Anterior cingulate cortex (tissue), 58 donors: ENCODE results near the gene ERBIN.
"Not testable (repeated sequence)": the region's sequence is repeated elsewhere in the genome, so short reads cannot be mapped to it uniquely, and the experiment has no call there.

Experiments used
- DNase-seq, 58 donors: peaks; one replicate each; lab custom pipeline; 2025; lab: John Stamatoyannopoulos, UW

ERBIN gene

DNA sequence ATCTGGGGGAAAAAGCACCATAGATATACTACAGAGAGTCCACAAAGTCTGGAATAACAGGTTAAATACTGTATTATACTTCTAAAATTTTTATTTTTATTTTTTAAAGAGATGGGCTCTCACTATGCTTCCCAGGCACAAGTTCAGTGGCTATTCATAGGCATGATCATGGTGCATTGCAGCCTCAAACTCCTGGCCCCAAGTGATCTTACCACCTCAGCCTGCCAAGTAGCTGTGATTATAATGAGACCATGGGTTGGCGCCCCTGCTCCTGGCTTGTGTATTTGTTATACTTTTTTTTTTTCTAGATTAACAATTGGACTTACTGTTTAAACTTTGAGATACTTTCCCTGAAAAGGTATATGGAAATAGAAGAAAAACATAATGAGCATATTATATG lies 25.9 kb downstream of the ERBIN start:
- peak in 5 of 58 donors; percentile 0 to 12 (median 5) for DNase-seq

GRCh38 chr5:65954200-65954599 lies 27.8 kb downstream of the ERBIN start:
- DNase-seq, result no peak

- no peak for DNase-seq
Observed at GRCh38 chr5:65955746-65956145, 29.4 kb downstream of the ERBIN start.

DNA sequence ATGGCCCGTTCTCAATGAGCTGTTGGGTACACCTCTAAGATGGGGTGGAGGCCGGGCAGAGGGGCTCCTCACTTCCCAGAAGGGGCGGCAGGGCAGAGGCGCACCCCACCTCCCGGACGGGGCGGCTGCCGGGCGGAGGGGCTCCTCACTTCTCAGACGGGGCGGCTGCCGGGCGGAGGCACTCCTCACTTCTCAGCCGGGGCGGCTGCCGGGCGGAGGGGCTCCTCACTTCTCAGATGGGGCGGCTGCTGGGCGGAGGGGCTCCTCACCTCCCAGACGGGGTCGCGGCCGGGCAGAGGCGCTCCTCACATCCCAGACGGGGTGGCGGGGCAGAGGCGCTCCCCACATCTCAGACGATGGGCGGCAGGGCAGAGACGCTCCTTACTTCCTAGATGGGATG lies 31.3 kb downstream of the ERBIN start:
- DNase-seq, result not testable (repeated sequence)

- no peak for DNase-seq
Observed at GRCh38 chr5:65961633-65962032, 35.3 kb downstream of the ERBIN start.

DNA sequence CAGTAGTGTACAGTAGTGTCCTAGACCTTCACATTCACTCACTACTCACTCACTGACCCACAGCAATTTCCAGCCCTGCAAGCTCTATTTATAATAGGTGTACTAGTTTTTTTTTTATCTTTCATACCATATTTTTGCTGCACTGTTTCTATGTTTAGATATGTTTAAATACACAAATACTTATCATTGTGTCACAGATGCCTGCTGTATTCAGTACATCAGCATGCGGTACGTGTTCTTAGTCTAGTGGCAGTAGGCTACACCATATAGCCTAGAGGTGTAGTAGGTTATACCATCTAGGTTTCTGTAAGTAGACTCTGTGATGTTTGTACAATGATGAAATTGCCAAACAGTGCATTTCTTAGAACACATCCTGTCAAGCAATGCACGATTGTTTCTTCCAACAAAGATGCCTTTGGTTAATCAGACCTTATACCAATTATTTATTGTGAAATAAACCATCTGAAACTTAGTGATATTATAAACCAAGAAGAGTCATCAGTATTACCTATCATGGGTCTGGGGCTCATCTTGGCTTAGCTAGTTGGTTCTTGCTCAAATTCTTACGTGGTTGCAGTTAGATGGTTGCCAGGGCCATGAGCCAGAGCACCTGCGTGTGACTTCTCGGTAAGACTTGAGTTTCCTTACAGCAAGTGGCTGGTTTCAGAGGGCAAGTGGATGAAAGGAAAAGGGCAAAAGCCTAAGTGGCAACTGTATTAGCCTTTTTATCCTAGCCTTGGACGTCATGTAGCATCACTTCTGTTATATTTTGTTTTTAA lies 41.1 kb downstream of the ERBIN start:
- no peak for DNase-seq

GRCh38 chr5:65969539-65970393 lies 43.4 kb downstream of the ERBIN start:
- DNase-seq, result no peak

DNA sequence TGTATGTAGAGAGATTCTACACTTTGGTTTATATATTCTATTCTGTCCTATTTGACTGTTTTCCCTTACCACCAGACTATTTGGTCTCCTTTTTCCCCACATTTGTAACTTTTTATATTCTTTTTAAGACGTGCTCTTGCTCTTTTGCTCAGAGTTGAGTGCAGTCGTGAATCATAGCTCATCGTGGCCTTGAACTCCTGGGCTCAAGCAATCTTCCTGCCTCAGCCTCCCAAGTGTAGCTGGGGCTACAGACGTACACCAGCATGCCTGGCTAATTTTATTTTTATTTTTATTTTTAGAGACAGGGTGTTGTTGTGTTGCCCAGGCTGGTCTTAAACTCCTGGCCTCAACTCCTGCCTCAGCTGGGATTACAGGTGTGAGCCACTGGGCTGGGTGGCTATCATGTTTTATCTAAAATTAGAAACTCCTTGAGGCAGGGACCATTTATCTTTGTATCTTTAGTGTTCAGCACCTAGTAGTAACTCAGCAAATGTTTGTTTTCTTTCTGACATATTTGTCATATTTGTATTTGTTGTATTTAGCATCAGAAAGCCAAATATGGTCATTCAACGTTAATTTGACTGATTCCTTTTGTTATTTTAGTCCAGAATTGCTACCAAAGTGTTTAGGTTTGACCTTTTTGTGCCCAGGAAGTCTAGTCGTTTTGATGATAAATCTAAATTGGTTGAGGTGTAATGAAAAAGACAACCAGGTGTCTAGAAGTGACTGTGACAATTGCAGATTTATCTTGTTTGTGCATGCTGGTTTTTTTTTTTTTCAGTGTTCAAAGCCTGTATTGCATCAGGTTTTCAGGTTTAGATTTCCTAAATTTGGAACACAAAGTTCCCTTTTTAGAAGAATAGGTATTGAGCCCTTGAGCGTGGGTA lies 44.3 kb downstream of the ERBIN start:
- DNase-seq, result no peak

- peak in 1 of 58 donors; percentile 5 for DNase-seq
Observed at GRCh38 chr5:65971643-65972042, 45.3 kb downstream of the ERBIN start.

- not testable (repeated sequence) for DNase-seq
Observed at GRCh38 chr5:65972896-65973295, 46.5 kb downstream of the ERBIN start.

- no peak for DNase-seq
Observed at GRCh38 chr5:65978251-65978650, 51.9 kb downstream of the ERBIN start.

- DNase-seq, result no peak
Observed at GRCh38 chr5:65981548-65981947, 55.2 kb downstream of the ERBIN start.

DNA sequence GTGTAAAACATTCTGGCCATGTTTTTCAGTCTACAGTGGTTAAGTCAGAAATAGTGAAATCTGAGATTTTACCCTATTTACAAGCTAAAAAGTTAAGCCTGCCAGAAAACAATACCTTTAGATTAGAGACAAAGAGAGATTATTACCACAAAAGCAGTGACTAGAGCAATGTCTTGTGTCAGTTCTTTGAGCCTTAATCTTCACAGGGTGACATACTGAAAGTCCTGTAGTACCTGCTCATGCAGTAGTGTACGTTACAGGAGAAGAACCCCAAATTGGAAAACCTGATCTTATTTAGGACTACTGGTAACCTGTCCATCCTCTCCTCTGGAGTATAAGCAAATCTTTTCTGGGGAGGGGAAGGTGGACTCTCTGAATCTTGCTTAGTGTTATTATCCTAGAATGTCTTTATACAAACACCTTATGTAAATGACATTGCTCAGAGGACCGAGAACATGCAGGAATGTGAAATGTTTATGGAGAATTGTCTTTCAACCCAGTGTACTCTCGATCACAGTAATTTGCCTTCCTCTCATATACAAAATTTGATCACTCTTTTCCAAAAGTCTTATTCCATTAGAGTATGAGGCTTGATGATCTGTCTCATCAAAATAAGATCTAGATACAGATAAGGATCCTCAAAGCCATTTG lies 55.7 kb downstream of the ERBIN start:
- DNase-seq, result no peak

DNA sequence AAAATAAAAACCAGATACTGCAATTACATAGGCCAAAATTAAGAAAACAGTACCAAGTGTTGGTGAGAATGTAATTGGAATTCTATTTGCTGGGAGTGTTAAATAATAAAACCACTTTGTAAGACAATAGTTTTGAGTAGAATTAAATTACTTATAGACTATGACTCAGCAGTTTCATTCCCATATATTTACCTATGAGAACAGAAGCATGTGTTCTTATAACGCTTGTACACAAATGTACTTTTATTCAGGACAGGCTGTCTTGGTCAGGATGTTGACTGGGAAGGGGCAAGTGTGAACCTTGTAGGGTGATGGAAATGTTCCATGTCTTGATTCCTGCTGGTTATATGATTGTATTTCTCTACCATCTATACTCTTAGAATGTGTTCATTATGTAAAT lies 56.3 kb downstream of the ERBIN start:
- DNase-seq, result no peak

GRCh38 chr5:65984098-65984885 lies 57.9 kb downstream of the ERBIN start:
- no peak for DNase-seq

DNA sequence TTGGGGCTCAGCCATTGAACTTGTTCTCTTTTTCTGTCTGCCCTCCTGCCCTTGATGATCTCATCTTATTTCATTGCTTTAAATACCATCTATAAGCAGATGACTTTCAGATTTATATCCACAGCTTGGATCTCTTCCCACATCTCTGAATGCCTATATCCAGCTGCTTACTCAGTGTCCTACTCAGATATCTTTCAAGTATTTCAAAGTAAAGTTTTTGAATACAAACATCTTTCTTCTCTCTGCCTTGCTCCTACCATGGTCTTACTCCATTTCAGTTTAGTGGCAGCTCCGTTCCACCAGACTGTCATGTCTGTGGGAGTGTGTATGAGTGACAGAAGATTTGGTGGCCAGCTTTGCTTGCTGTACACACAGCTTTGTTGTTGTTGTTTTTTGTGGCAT lies 59.7 kb downstream of the ERBIN start:
- DNase-seq, result no peak

- no peak for DNase-seq
Observed at GRCh38 chr5:65986796-65987195, 60.4 kb downstream of the ERBIN start.

DNA sequence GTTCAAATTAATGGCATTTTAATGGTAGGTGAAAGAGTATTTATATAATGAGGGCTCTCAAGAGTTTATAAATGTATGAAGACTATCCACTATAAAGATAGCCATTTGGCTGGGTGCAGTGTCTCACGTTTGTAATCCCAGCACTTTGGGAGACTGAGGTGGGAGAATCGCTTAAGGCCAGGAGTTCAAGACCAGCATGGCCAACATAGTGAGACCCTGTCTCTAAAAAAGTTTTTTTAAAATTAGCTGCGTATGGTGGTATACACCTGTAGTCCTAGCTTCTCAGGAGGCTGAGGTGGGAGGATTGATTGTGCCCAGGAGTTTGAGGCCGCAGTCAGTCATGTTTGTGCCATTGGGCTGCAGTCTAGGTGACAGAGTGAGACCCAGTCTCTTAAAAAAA lies 61.6 kb downstream of the ERBIN start:
- no peak for DNase-seq

GRCh38 chr5:65989158-65989557 lies 62.8 kb downstream of the ERBIN start:
- no peak for DNase-seq
